GM06990 (cell line): ENCODE results near the gene PATL2.

Source experiments
- DNase-seq: peaks from one replicate; pipeline ENCODE4 v3.0.0-alpha.2; 2011; ENCODE audit not compliant: insufficient read length; ENCODE audit errors: extremely low read depth
- H3K27me3 ChIP-seq: replicated peaks from 2 replicates; pipeline ENCODE4 v1.6.0; 2011; ENCODE audit warnings: low read length; ENCODE audit not compliant: control insufficient read depth, insufficient read depth
- H3K36me3 ChIP-seq: 2 replicates; pipeline ENCODE4 v1.5.1; 2011; ENCODE audit warnings: low read length; ENCODE audit not compliant: control insufficient read depth, insufficient read depth
- H3K4me3 ChIP-seq: replicated peaks from 2 replicates; pipeline ENCODE4 v1.5.1; 2011; ENCODE audit warnings: low read depth, mild to moderate bottlenecking, control low read depth, low read length
- TF ChIP-seq, protein P1 (sequence below): IDR thresholded peaks from 2 replicates; pipeline ENCODE4 v1.5.1; 2011; ENCODE audit warnings: low read length, control low read depth, mild to moderate bottlenecking, inconsistent platforms; ENCODE audit not compliant: insufficient read depth, poor library complexity, severe bottlenecking

Gene PATL2

DNA sequence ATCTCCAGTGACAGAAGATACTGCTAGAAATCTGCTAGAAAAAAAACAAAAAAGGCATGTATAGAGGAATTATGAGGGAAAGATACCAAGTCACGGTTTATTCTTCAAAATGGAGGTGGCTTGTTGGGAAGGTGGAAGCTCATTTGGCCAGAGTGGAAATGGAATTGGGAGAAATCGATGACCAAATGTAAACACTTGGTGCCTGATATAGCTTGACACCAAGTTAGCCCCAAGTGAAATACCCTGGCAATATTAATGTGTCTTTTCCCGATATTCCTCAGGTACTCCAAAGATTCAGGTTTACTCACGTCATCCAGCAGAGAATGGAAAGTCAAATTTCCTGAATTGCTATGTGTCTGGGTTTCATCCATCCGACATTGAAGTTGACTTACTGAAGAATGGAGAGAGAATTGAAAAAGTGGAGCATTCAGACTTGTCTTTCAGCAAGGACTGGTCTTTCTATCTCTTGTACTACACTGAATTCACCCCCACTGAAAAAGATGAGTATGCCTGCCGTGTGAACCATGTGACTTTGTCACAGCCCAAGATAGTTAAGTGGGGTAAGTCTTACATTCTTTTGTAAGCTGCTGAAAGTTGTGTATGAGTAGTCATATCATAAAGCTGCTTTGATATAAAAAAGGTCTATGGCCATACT lies 4.1 kb upstream of the PATL2 start:
- DNase-seq = no peak
- Histone ChIP-seq H3K4me3 (peak overlapping the region; percentile 99), H3K27me3 (no peaks in the 10 kb centered on the region), H3K36me3 (peaks cover 29% of the 10 kb centered on the region)
- TF ChIP-seq, protein P1, sequence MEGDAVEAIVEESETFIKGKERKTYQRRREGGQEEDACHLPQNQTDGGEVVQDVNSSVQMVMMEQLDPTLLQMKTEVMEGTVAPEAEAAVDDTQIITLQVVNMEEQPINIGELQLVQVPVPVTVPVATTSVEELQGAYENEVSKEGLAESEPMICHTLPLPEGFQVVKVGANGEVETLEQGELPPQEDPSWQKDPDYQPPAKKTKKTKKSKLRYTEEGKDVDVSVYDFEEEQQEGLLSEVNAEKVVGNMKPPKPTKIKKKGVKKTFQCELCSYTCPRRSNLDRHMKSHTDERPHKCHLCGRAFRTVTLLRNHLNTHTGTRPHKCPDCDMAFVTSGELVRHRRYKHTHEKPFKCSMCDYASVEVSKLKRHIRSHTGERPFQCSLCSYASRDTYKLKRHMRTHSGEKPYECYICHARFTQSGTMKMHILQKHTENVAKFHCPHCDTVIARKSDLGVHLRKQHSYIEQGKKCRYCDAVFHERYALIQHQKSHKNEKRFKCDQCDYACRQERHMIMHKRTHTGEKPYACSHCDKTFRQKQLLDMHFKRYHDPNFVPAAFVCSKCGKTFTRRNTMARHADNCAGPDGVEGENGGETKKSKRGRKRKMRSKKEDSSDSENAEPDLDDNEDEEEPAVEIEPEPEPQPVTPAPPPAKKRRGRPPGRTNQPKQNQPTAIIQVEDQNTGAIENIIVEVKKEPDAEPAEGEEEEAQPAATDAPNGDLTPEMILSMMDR = no peak

DNA sequence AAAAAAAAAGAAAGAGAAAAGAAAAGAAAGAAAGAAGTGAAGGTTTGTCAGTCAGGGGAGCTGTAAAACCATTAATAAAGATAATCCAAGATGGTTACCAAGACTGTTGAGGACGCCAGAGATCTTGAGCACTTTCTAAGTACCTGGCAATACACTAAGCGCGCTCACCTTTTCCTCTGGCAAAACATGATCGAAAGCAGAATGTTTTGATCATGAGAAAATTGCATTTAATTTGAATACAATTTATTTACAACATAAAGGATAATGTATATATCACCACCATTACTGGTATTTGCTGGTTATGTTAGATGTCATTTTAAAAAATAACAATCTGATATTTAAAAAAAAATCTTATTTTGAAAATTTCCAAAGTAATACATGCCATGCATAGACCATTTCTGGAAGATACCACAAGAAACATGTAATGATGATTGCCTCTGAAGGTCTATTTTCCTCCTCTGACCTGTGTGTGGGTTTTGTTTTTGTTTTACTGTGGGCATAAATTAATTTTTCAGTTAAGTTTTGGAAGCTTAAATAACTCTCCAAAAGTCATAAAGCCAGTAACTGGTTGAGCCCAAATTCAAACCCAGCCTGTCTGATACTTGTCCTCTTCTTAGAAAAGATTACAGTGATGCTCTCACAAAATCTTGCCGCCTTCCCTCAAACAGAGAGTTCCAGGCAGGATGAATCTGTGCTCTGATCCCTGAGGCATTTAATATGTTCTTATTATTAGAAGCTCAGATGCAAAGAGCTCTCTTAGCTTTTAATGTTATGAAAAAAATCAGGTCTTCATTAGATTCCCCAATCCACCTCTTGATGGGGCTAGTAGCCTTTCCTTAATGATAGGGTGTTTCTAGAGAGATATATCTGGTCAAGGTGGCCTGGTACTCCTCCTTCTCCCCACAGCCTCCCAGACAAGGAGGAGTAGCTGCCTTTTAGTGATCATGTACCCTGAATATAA lies 2.2 kb upstream of the PATL2 start:
- TF ChIP-seq, protein P1 = peak; percentile 19
- no peak for DNase-seq
- Histone ChIP-seq H3K27me3 (no peaks in the 10 kb centered on the region), H3K36me3 (peaks cover 27% of the 10 kb centered on the region), H3K4me3 (peak overlapping the region; percentile 99)

DNA sequence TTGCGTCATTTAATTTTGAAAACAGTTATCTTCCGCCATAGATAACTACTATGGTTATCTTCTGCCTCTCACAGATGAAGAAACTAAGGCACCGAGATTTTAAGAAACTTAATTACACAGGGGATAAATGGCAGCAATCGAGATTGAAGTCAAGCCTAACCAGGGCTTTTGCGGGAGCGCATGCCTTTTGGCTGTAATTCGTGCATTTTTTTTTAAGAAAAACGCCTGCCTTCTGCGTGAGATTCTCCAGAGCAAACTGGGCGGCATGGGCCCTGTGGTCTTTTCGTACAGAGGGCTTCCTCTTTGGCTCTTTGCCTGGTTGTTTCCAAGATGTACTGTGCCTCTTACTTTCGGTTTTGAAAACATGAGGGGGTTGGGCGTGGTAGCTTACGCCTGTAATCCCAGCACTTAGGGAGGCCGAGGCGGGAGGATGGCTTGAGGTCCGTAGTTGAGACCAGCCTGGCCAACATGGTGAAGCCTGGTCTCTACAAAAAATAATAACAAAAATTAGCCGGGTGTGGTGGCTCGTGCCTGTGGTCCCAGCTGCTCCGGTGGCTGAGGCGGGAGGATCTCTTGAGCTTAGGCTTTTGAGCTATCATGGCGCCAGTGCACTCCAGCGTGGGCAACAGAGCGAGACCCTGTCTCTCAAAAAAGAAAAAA lies 1.4 kb upstream of the PATL2 start:
- TF ChIP-seq, protein P1 = no peak
- H3K4me3 ChIP-seq = peak overlapping the region; percentile 99
- peak; percentile 64 for DNase-seq
- no peaks in the 10 kb centered on the region for H3K27me3 ChIP-seq
- H3K36me3 ChIP-seq = peaks cover 26% of the 10 kb centered on the region

DNA sequence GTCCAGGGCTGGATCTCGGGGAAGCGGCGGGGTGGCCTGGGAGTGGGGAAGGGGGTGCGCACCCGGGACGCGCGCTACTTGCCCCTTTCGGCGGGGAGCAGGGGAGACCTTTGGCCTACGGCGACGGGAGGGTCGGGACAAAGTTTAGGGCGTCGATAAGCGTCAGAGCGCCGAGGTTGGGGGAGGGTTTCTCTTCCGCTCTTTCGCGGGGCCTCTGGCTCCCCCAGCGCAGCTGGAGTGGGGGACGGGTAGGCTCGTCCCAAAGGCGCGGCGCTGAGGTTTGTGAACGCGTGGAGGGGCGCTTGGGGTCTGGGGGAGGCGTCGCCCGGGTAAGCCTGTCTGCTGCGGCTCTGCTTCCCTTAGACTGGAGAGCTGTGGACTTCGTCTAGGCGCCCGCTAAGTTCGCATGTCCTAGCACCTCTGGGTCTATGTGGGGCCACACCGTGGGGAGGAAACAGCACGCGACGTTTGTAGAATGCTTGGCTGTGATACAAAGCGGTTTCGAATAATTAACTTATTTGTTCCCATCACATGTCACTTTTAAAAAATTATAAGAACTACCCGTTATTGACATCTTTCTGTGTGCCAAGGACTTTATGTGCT lies 721 bp upstream of the PATL2 start:
- Histone ChIP-seq H3K27me3 (no peaks in the 10 kb centered on the region), H3K36me3 (peaks cover 24% of the 10 kb centered on the region), H3K4me3 (peak overlapping the region; percentile 99)
- TF ChIP-seq, protein P1 = no peak
- no peak for DNase-seq

DNA sequence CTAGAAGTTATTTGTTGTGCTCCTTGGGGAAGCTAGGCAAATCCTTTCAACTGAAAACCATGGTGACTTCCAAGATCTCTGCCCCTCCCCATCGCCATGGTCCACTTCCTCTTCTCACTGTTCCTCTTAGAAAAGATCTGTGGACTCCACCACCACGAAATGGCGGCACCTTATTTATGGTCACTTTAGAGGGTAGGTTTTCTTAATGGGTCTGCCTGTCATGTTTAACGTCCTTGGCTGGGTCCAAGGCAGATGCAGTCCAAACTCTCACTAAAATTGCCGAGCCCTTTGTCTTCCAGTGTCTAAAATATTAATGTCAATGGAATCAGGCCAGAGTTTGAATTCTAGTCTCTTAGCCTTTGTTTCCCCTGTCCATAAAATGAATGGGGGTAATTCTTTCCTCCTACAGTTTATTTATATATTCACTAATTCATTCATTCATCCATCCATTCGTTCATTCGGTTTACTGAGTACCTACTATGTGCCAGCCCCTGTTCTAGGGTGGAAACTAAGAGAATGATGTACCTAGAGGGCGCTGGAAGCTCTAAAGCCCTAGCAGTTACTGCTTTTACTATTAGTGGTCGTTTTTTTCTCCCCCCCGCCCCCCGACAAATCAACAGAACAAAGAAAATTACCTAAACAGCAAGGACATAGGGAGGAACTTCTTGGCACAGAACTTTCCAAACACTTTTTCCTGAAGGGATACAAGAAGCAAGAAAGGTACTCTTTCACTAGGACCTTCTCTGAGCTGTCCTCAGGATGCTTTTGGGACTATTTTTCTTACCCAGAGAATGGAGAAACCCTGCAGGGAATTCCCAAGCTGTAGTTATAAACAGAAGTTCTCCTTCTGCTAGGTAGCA lies 657 bp downstream of the PATL2 start:
- peaks cover 12% of the 10 kb centered on the region for H3K36me3 ChIP-seq
- DNase-seq = no peak
- H3K4me3 ChIP-seq = peak overlapping the region; percentile 99
- TF ChIP-seq, protein P1 = peak; percentile 63
- H3K27me3 ChIP-seq = no peaks in the 10 kb centered on the region
